GM10248 (cell line): Measurements from ENCODE around the gene RAP1A.
"Not testable (repeated sequence)": the region's sequence is repeated elsewhere in the genome, so short reads cannot be mapped to it uniquely, and the experiment has no call there.

Experiments used
- CTCF ChIA-PET: fragments of 300-600 bp; sonication (Branson Sonifier 250); formaldehyde crosslinking; extraction: SDS; loops from one replicate; lab custom pipeline; 2021; ENCODE audit warnings: antibody characterized with exemption; lab: Yijun Ruan, JAX
- POLR2A ChIA-PET: fragments of 350-650 bp; sonication (Branson Sonifier 250); formaldehyde crosslinking; extraction: SDS; loops from one replicate; lab custom pipeline; 2020; ENCODE audit warnings: antibody characterized with exemption; lab: Yijun Ruan, JAX
- DNase-seq: peaks from one replicate; pipeline ENCODE4 v3.0.0; 2012; ENCODE audit errors: extremely low spot score
- CTCF ChIP-seq: IDR thresholded peaks from 2 replicates; pipeline ENCODE4 v1.5.1; 2012; ENCODE audit warnings: mild to moderate bottlenecking, low read depth; ENCODE audit errors: extremely low read depth, missing control alignments, control extremely low read depth

RAP1A gene

GRCh38 chr1:111679541-111679940, 60.0 kb downstream of the RAP1A start:
- TF ChIP-seq CTCF, result no peak
- no peak for DNase-seq
- ChIA-PET POLR2A (interaction anchor here (0.5 to 0.6 kb wide), 2 partner anchors 9 to 218 kb away, joined by 5 read pairs; no protein-coding TSS in a partner anchor), CTCF (interaction anchor here (1.0 to 1.6 kb wide), 5 partner anchors 10 to 172 kb away, joined by 3 to 5 read pairs (median 3); no protein-coding TSS in a partner anchor)

- POLR2A ChIA-PET, result interaction anchor here (0.5 kb wide), 1 partner anchor 8 kb away, joined by 5 read pairs; no protein-coding TSS in a partner anchor
- DNase-seq, result not testable (repeated sequence)
- CTCF ChIA-PET, result interaction anchor here (1.3 to 1.6 kb wide), 3 partner anchors 9 to 18 kb away, joined by 3 to 5 read pairs (median 4); no protein-coding TSS in a partner anchor
Observed at GRCh38 chr1:111680212-111680800, 60.7 kb downstream of the RAP1A start.

- DNase-seq, POLR2A ChIA-PET, CTCF ChIA-PET: not testable (repeated sequence)
Observed at GRCh38 chr1:111685293-111686153, 65.9 kb downstream of the RAP1A start.

- TF ChIP-seq CTCF, result no peak
- ChIA-PET CTCF (interaction anchor here (1.0 to 4.0 kb wide), 8 partner anchors 10 to 208 kb away, joined by 3 to 26 read pairs (median 4); no protein-coding TSS in a partner anchor), POLR2A (no interaction called here)
- no peak for DNase-seq
Observed at GRCh38 chr1:111690306-111690617, 70.7 kb downstream of the RAP1A start.

GRCh38 chr1:111691886-111692285, 72.3 kb downstream of the RAP1A start:
- ChIA-PET POLR2A (no interaction called here), CTCF (interaction anchor here (0.9 to 4.4 kb wide), 10 partner anchors 12 to 210 kb away, joined by 3 to 24 read pairs (median 4); no protein-coding TSS in a partner anchor)
- TF ChIP-seq CTCF, result no peak
- DNase-seq, result no peak

- POLR2A ChIA-PET, result interaction anchor here (0.5 kb wide), 1 partner anchor 80 kb away, joined by 5 read pairs; no protein-coding TSS in a partner anchor
- CTCF ChIA-PET, result interaction anchor here (1.0 to 8.1 kb wide), 3 partner anchors 18 to 188 kb away, joined by 3 to 56 read pairs (median 24); no protein-coding TSS in a partner anchor
- no peak for DNase-seq
- TF ChIP-seq CTCF, result no peak
Observed at GRCh38 chr1:111695801-111696200, 76.2 kb downstream of the RAP1A start.

- TF ChIP-seq CTCF, result no peak
- DNase-seq, result no peak
- CTCF ChIA-PET, result interaction anchor here (1.7 to 8.1 kb wide), 2 partner anchors 8 to 188 kb away, joined by 4 to 56 read pairs; no protein-coding TSS in a partner anchor
- POLR2A ChIA-PET, result interaction anchor here (0.5 kb wide), 1 partner anchor 81 kb away, joined by 5 read pairs; no protein-coding TSS in a partner anchor
Observed at GRCh38 chr1:111696330-111696729, 76.7 kb downstream of the RAP1A start.
